ENCODE data around the gene MTCL3. TPM values are rescaled to one million over a fixed set of nuclear protein-coding genes. Genes with fewer than 3 reads are reported as not detected.
"Not testable (repeated sequence)": the region's sequence is repeated elsewhere in the genome, so short reads cannot be mapped to it uniquely, and the experiment has no call there.

Gene MTCL3

DNA sequence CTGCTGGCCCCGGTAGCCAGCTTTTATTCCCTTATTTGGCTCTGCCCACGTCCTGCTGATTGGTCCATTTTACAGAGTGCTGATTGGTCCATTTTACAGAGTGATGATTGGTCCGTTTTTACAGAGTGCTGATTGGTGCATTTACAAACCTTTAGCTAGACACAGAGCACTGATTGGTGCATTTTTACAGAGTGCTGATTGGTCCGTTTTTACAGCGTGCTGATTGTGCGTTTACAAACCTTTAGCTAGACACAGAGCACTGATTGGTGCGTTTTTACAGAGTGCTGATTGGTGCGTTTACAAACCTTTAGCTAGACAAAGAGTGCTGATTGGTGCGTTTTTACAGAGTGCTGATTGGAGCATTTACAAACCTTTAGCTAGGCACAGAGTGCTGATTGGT lies 90.6 kb downstream of the MTCL3 start:
- not testable (repeated sequence) for DNase-seq (ENCODE audit: low spot score)

DNA sequence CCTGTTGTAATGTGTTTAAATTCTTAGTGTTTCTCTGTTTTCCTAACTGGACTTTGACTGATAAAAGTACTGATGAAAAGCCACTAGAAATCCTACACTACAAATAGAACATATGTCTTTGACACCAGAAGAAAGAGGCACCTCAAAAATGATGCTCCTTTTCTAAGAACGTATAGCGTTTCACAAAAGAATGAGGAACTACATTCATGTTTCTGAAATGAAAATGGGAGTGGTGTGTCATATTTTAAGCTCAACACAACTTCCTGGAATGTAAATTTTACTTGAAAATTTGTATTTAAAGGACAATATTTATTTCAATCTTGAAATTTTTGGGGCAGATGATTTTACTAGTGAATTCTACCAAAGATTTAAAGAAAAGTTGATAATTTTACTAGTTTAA lies 95.2 kb downstream of the MTCL3 start:
- DNase-seq (ENCODE audit: low spot score): no peak

Other genes with a start within 250 kb of the MTCL3 start
- gene ECHDC1, start 175.7 kb downstream of the MTCL3 start, total RNA-seq (2014; rRNA removed; shearing (Covaris generic)): 60.7 and 67.5 TPM in 2 replicates
- gene KIAA0408, start 59.9 kb downstream of the MTCL3 start, total RNA-seq (2014; rRNA removed; shearing (Covaris generic)): 0.94 and 1.4 TPM in 2 replicates
- gene C6orf58, start 57.8 kb upstream of the MTCL3 start, total RNA-seq (2014; rRNA removed; shearing (Covaris generic)): not detected in 2 replicates